ENCODE data around the gene ARL6IP4.

GRCh38 chr12:122989874-122990419 lies 9.5 kb downstream of the ARL6IP4 start:
- TF ChIP-seq CTCF (IDR thresholded peaks at IDR 0.05; ENCODE audit: insufficient read depth, low read length, poor library complexity, severe bottlenecking) (no peak), EZH2phosphoT487 (conservative IDR thresholded peaks at IDR 0.05; ENCODE audit: low read length) (no peak)
